A673 (cell line): Measurements from ENCODE around the gene TAOK3.

Experiments
- EZH2 ChIP-seq: fragments of 200-600 bp; sonication (generic); IDR thresholded peaks from 2 replicates; pipeline ENCODE4 v1.6.1; 2017; ENCODE audit warnings: borderline replicate concordance, low read depth, mild to moderate bottlenecking, mixed read lengths, antibody characterized with exemption, low read length; ENCODE audit not compliant: poor library complexity, severe bottlenecking
- TF ChIP-seq, protein P1 (sequence below): fragments of 300-800, 200-600 bp; sonication (generic); conservative IDR thresholded peaks from 2 replicates; pipeline ENCODE4 v1.5.1; 2017; ENCODE audit warnings: low read depth, mild to moderate bottlenecking, antibody characterized with exemption, low read length, moderate library complexity, mixed read lengths

GRCh38 chr12:118307069-118307954, 65.4 kb downstream of the TAOK3 start:
- TF ChIP-seq, protein P1, sequence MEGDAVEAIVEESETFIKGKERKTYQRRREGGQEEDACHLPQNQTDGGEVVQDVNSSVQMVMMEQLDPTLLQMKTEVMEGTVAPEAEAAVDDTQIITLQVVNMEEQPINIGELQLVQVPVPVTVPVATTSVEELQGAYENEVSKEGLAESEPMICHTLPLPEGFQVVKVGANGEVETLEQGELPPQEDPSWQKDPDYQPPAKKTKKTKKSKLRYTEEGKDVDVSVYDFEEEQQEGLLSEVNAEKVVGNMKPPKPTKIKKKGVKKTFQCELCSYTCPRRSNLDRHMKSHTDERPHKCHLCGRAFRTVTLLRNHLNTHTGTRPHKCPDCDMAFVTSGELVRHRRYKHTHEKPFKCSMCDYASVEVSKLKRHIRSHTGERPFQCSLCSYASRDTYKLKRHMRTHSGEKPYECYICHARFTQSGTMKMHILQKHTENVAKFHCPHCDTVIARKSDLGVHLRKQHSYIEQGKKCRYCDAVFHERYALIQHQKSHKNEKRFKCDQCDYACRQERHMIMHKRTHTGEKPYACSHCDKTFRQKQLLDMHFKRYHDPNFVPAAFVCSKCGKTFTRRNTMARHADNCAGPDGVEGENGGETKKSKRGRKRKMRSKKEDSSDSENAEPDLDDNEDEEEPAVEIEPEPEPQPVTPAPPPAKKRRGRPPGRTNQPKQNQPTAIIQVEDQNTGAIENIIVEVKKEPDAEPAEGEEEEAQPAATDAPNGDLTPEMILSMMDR = no peak
- TF ChIP-seq EZH2 = no peak
